ENCODE measurements around the gene MUC6.

Gene MUC6

GRCh38 chr11:1024597-1025409, 11.7 kb downstream of the MUC6 start:
- DNase-seq (ENCODE audit: low read depth in 2 of 2), result no peak

DNA sequence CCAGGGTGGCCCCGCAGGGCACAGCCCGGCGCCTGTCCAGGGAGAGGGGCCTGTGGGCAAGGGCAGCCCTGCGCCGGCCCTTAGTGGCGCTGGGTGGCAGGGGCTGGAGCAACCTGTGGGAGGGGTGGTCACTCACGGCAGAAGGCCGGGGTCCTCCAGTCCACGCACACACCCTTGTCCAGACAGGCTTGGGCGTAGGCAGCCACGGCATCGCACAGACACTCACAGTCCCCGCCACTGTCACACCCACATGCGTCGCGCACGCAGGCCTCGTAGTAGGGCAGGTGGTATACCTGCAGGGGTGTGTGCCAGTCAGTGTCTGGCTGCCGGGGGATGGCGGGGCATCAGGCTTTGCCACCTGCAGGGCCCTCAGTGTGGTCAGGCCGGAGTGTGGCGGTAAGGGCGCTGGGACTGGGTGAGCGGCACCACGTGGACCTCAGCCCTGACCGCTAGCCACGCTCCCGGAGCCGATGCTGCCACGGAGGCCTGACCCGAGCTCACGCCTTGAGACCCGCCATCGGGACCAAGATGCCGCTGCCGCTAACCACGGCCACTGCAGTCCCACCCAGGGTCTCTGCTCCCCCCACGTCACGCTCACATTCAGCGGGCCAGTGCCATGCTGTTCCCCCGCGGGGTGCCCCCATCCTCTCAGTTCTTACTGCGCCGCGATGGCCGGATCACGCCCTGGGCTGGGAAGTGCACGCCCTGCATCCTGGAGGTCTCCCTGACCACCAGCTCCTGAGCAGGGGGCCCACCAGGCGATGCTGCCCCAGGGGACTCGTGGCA, 12.5 kb downstream of the MUC6 start:
- DNase-seq (ENCODE audit: low read depth in 2 of 2), result no peak

DNA sequence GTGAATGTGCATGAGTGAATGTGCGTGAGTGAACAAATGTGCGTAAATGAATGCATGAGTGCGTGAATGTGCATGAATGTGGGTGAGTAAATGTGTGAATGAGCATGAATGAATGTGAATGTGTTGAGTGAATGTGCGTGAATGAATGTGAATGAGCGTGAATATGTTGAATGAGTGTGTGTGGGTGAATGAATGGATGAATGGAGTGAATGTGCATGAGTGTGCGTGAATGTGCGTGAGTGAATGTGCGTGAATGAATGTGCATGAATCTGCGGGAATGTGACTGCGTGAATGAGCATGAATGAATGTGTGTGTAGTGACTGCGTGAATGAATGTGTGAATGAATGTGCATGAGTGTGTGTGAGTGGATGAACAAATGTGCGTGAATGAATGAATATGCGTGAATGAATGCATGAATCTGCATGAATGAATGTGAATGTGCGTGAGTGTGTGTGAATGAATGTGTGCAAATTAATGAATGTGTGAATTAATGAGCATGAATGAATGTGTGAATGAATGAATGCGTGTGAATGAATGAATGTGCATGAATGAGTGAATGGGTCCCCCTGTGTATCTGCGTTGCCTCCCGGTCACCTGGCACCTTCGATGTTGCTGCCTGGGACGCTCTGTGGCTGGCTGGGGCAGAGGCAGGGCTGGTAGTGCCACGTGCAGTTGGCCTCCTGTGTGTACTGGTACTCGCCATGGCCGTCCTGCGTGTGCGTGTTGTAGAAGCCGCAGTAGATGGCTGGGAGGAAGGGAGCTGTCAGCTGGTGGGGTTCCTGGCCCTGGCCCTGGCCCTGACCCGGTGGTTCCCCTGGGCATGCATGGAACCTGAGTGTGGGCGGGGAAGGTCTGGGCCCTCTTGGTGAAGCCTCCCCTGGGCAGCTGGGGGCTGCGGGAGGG, 13.4 kb downstream of the MUC6 start:
- no peak for DNase-seq (ENCODE audit: low read depth in 2 of 2)

- no peak for DNase-seq (ENCODE audit: low read depth in 2 of 2)
These were observed 14.1 kb downstream of the MUC6 start for GRCh38 chr11:1022411-1022810.

DNA sequence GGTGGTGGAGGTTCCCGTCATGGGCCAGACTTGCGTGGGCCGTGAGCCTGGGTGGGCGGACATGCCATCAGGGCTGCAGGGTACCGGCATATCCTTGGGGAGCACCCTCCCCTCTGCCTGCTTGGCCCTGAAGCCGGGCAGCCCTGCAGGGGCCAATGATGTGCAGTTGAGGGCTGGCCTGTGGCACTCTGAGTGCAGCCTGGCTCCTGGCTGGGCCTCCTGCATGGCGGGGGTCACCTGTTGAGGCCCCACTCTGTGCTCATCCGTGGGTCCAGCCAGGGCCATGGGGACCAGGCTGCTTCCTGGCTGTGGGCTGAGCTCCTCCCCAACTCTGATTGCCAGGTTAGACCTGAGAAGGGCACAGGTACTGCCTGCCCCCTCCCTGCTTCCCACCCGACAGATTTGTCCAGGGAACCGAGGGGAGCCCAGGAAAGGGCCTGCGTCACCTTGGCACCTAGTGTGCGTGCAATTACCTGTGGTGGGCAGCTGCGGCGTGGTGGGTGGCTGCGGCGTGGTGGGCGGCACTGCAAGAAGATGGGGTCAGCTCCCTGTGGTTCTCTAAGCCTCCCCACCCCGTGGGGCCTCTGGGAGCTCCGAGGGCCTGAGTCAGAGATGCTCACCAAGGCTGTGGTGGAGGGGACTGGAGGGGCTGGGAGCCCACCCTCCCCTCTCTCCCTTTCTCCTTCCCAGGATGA, 16.2 kb downstream of the MUC6 start:
- DNase-seq (ENCODE audit: low read depth in 2 of 2), result no peak

DNA sequence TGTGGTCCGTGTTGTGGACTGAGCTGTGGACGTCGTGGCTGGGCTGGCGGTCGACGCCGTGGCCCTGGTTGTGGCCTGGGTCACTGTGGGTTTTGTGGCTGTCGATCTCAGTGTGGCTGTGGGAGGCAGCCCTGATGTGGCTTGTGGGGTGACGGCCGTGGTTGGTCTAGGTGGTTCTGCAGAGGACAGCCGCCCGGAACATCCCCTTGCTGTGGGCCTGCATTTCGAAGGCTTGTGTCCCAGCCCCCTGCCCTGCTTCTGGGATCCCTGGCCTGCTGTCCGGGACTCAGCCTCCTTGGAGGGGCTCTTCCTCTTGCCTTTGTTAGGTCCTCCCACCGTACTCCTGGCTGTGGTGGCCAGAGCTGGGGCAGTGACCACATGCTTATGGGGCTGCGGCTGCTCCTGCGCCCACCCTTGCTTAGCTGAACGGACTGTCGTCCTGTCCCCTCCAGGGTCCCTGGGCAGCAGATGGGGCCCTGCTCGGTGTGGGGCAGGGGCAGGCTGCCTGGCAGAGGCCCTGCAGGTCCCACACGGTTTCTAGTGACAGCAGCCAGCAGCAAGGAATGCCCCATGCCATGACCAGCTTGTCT, 17.1 kb downstream of the MUC6 start:
- DNase-seq (ENCODE audit: low read depth in 2 of 2), result no peak

DNA sequence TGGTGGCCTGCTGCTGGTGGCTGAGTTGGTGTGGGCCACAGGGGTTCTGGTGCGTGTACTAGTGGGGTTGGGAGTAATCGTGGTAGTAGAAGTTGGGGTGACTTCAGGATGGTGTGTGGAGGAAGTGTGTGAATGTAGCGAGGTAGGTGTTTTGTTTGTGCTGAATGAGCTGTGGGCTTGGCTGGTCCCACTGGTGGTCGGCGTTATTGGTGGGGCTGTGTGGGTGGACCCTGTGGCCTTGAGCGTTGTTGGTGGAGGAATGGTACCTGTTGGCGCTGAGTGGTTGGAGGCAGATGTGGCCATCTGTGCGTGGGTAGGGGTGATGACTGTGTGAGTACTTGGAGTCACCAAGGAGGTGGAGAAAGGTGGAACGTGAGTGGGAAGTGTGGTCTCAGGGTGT, 18.4 kb downstream of the MUC6 start:
- no peak for DNase-seq (ENCODE audit: low read depth in 2 of 2)

- no peak for DNase-seq (ENCODE audit: low read depth in 2 of 2)
These were observed 19.1 kb downstream of the MUC6 start for GRCh38 chr11:1017269-1018005.

DNA sequence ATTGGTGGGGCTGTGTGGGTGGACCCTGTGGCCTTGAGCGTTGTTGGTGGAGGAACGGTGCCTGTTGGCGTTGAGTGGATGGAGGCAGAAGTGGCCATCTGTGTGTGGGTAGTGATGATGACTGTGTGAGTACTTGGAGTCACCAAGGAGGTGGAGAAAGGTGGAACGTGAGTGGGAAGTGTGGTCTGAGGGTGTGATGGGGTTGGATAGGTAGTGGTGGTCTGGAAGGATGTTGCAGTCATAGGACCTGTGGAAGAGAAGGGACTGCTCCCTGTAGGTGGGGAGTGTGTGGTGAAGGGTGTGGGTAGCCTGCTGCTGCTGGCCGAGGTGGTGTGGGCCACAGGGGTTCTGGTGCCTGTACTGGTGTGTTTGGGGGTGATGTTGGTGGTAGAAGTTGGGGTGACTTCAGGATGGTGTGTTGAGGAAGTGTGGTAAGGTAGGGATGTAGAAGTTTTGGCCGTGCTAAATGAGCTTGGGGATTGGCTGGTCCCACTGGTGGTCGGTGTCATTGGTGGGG, 19.9 kb downstream of the MUC6 start:
- DNase-seq (ENCODE audit: low read depth in 2 of 2), result peak in 1 of 2 donors; percentile 15

GRCh38 chr11:1015826-1016545, 20.5 kb downstream of the MUC6 start:
- no peak for DNase-seq (ENCODE audit: low read depth in 2 of 2)

GRCh38 chr11:1015064-1015463, 21.5 kb downstream of the MUC6 start:
- no peak for DNase-seq (ENCODE audit: low read depth in 2 of 2)

DNA sequence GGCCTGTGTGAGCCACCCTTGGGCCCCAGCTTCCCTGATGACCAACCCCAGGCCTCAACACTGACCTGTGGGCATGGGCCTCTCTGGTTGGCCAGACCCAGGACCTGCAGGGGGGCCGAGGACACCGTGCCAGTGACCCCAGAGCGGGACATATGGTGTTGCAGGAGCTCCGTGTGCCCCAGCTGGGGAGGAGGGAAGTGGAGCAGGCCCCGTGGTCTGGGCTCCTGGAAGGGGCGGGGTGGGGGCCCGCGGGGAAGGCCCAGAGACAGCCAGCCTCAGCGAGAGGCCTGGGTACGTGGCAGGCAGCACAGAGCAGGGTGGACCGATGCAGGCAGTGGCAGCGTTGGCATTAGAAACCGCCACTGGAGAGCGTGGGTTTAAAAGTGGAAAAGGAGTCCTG, 22.2 kb downstream of the MUC6 start:
- no peak for DNase-seq (ENCODE audit: low read depth in 2 of 2)

- DNase-seq (ENCODE audit: low read depth in 2 of 2), result no peak
These were observed 22.9 kb downstream of the MUC6 start for GRCh38 chr11:1013631-1013935.

DNA sequence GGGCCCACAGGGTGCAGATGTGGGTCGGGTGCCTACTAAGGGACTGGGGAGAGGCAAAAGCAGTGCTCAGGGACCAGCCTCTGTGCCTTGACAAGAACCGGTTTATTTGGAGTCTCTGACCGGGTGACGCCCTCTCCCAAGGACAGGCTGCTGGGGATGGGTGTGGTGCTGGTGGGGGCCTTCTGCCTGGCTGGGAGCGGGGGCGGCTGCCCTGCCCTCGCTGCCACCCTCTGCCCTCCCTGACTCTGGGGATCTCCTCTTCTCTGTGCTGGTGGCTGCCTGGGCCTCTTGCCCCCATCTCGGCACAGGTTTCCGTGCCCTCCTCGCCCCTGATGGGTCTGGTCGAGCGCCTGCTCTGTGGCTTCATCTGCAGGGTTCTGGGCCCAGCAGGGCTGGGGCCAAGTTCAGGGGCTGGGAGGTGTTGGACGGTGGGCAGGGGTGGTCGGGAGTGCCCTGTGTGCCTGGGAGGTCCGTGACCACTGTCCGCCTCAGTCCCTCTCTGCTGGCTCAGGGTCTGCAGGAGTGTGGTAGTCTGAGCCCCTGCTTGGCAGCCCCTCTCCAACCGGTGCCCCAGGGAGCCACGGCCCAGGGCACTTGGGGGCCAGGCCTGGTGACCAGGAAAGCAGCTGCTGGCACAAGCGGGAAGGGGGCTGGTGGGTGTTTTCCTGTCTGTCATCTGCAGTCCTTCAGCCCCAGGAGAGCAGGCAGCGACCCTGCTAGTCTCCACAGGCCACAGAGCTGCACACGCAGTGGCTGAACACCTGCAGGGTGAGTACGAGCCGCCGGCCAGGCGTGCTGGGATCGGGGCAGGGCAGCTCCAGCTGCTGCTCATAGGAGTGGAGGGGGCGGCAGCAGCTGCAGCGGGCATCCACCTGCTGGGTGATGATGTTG, 23.5 kb downstream of the MUC6 start:
- no peak for DNase-seq (ENCODE audit: low read depth in 2 of 2)

- DNase-seq (ENCODE audit: low read depth in 2 of 2), result no peak
These were observed 24.2 kb downstream of the MUC6 start for GRCh38 chr11:1012291-1012690.

- DNase-seq (ENCODE audit: low read depth in 2 of 2), result no peak
These were observed 25.2 kb downstream of the MUC6 start for GRCh38 chr11:1011320-1011698.

DNA sequence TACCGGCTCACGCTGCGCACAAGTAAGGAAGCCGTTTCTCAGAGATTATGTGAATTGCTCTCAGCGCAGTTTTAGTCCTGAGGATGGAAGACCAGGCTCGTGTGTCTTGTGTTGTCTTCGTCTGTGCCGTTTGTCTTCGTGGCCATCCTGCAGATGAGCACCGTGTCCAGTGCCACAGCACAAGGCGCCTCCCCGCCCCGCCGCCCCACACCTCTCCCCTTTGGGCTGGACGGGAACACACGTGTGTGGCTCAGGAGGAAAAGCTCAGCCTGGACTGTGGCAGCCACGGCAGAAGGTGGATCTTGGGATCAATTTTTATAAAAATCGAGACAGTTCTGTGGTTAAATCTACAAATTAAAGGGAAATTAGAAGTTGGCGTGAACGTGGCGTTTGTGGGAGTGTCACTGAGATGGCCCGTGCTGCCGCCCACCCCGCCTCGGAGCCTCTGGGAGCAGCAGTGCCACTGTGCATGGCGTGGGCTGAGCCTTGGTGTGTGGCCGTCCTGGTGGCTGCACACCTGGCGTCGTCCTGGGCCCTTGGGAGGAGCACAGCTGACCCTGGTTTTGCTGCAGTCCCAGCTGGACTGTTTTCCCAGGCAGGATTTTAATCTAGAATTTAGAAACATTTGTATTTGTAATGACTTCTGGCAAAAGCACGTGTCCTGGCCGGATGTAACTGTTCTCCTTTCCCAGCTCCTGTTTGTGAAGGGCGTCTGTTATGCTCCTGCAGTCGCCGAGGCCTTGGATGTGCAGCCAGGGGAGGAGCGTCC, 25.8 kb downstream of the MUC6 start:
- DNase-seq (ENCODE audit: low read depth in 2 of 2), result no peak

- DNase-seq (ENCODE audit: low read depth in 2 of 2), result no peak
These were observed 26.5 kb downstream of the MUC6 start for GRCh38 chr11:1009991-1010390.

Data from stimulated activated CD8-positive, alpha-beta memory T cell treated with anti-CD3 and anti-CD28 coated beads, Interleukin-15, amount 100 ng/mL, for 48 hours (primary cell).